ENCODE data around the gene COLEC12. TPM values are rescaled to one million over a fixed set of nuclear protein-coding genes. Genes with fewer than 3 reads are reported as not detected.

Gene COLEC12
- total RNA-seq, 2 donors from 2014 or later, result 10.9 to 15.3 TPM

- H3K27ac ChIP-seq, result no peak overlapping the region
- peaks cover 0 to 13% of the 10 kb centered on the region in 2 donors for H3K4me1 ChIP-seq
- H3K9me3 ChIP-seq, result no peaks in the 10 kb centered on the region
- H3K4me3 ChIP-seq, result no peak overlapping the region
- peaks cover 0 to 3% of the 10 kb centered on the region in 2 donors for H3K27me3 ChIP-seq
- TF ChIP-seq, protein P1, sequence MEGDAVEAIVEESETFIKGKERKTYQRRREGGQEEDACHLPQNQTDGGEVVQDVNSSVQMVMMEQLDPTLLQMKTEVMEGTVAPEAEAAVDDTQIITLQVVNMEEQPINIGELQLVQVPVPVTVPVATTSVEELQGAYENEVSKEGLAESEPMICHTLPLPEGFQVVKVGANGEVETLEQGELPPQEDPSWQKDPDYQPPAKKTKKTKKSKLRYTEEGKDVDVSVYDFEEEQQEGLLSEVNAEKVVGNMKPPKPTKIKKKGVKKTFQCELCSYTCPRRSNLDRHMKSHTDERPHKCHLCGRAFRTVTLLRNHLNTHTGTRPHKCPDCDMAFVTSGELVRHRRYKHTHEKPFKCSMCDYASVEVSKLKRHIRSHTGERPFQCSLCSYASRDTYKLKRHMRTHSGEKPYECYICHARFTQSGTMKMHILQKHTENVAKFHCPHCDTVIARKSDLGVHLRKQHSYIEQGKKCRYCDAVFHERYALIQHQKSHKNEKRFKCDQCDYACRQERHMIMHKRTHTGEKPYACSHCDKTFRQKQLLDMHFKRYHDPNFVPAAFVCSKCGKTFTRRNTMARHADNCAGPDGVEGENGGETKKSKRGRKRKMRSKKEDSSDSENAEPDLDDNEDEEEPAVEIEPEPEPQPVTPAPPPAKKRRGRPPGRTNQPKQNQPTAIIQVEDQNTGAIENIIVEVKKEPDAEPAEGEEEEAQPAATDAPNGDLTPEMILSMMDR (IDR thresholded peaks at IDR 0.05), result no peak
- no peak for DNase-seq (ENCODE audit: low spot score)
- H3K36me3 ChIP-seq, result no peaks in the 10 kb centered on the region
Observed at GRCh38 chr18:501406-501714, 859 bp upstream of the COLEC12 start.

DNA sequence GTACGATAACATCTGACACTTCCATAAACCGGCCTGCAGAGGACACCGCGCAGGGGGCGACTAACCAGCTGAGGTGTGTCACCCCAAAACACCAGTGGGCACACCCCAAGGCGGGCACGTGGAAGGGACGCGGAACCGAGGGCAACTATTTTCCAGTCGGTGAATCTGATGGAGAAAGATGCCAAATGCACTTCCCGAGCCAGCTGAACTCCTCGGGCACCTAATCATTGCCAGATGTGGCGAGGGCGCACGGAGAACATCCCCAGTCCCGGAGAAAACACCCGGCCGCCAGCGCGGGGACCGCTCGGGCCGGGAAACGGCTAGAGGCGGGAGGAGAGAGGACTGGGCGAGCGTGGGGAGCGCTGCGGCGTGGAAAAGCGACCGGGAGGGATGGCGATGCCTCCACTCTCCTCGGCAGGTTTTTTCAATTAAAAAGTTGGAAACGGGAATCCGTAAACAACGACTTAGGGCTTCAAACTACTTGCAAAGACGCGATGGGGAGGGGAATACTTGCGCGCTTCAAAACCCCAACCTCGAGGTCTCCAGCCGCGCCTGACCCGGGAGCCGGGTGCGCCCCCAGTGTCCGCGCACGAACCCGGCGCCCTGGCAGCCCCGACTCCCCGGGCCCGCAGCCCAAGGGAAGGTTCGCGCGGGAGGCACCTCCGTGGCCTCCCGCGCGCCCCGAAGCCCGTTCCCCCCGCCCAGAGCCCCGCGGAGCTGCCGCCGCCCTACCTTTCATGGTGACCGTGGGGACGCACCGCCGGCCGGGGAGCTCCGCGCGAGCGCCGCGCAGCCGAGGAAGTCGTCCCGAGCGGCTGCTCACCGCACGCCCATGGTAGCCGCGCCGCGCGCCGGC is 497 bp downstream of the COLEC12 start:
- Histone ChIP-seq H3K27me3 (peaks cover 0 to 3% of the 10 kb centered on the region in 2 donors), H3K4me1 (peaks cover 0 to 13% of the 10 kb centered on the region in 2 donors), H3K27ac (peak overlapping the region; percentile 47 to 61), H3K36me3 (no peaks in the 10 kb centered on the region), H3K4me3 (peak overlapping the region; percentile 47 to 60), H3K9me3 (no peaks in the 10 kb centered on the region)
- no peak for DNase-seq (ENCODE audit: low spot score)
- TF ChIP-seq, protein P1 (IDR thresholded peaks at IDR 0.05), result no peak

GRCh38 chr18:498931-499775 is 1.3 kb downstream of the COLEC12 start:
- H3K36me3 ChIP-seq, result no peaks in the 10 kb centered on the region
- no peaks in the 10 kb centered on the region for H3K9me3 ChIP-seq
- peaks cover 0 to 3% of the 10 kb centered on the region in 2 donors for H3K27me3 ChIP-seq
- TF ChIP-seq, protein P1 (IDR thresholded peaks at IDR 0.05), result no peak
- peak overlapping the region in 1 of 2 donors; percentile 47 for H3K27ac ChIP-seq
- DNase-seq (ENCODE audit: low spot score), result no peak
- peaks cover 0 to 13% of the 10 kb centered on the region in 2 donors for H3K4me1 ChIP-seq
- H3K4me3 ChIP-seq, result peak overlapping the region; percentile 47 to 60

GRCh38 chr18:497688-498087 is 2.8 kb downstream of the COLEC12 start:
- DNase-seq (ENCODE audit: low spot score), result no peak
- Histone ChIP-seq H3K4me3 (no peak overlapping the region), H3K36me3 (no peaks in the 10 kb centered on the region), H3K27ac (peak overlapping the region in 1 of 2 donors; percentile 21), H3K27me3 (peaks cover 0 to 3% of the 10 kb centered on the region in 2 donors), H3K9me3 (no peaks in the 10 kb centered on the region), H3K4me1 (peaks cover 0 to 13% of the 10 kb centered on the region in 2 donors)
- TF ChIP-seq, protein P1 (IDR thresholded peaks at IDR 0.05), result no peak

GRCh38 chr18:495452-495851 is 5.0 kb downstream of the COLEC12 start:
- no peak for DNase-seq (ENCODE audit: low spot score)
- Histone ChIP-seq H3K4me3 (no peak overlapping the region), H3K27ac (no peak overlapping the region), H3K27me3 (no peaks in the 10 kb centered on the region), H3K36me3 (no peaks in the 10 kb centered on the region), H3K4me1 (peaks cover 0 to 8% of the 10 kb centered on the region in 2 donors), H3K9me3 (no peaks in the 10 kb centered on the region)
- TF ChIP-seq, protein P1 (IDR thresholded peaks at IDR 0.05), result no peak

All from right atrium auricular region (tissue), 2 donors.